Gastroesophageal sphincter (tissue), 3 donors: ENCODE data around the gene PLIN5.

ENCODE experiments used
- EP300 ChIP-seq: sonication (generic); formaldehyde crosslinking; IDR thresholded peaks from one replicate; pipeline ENCODE4 v1.6.1; 2017; ENCODE audit warnings: antibody characterized with exemption, mild to moderate bottlenecking
- POLR2A ChIP-seq, 2 donors: fragments of 450-650 bp; IDR thresholded peaks; one replicate each; pipeline ENCODE4 v1.6.1; 2017; ENCODE audit warnings: antibody characterized with exemption in 2 of 2, mild to moderate bottlenecking in 2 of 2, moderate library complexity in 1 of 2
- TF ChIP-seq, protein P1 (sequence below), 4 experiments: fragments of 200-600 bp in 2 of 4; fragments of 450-650 bp in 2 of 4; sonication (generic) in 1 of 4; IDR thresholded peaks; one replicate each; pipeline ENCODE4 v1.5.1; 2017 to 2019; ENCODE audit warnings: antibody characterized with exemption in 4 of 4, mild to moderate bottlenecking in 2 of 4, moderate library complexity in 2 of 4

DNA sequence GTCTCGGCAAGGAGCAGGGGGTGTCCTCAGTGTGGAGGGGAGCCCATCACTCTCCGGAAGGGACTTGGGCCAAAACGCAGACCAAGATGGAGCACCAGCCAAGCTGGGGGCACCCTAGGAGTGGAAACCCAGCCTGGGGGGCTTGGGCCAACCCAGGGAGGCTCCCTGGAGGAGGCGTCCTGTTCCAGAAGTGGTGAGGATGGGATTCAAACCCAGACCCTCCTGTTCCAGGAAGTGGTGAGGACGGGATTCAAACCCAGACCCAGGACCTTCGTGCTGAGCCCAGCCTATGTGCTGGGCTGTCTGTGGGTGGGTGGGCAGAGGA lies 15.9 kb downstream of the PLIN5 start:
- TF ChIP-seq, protein P1, sequence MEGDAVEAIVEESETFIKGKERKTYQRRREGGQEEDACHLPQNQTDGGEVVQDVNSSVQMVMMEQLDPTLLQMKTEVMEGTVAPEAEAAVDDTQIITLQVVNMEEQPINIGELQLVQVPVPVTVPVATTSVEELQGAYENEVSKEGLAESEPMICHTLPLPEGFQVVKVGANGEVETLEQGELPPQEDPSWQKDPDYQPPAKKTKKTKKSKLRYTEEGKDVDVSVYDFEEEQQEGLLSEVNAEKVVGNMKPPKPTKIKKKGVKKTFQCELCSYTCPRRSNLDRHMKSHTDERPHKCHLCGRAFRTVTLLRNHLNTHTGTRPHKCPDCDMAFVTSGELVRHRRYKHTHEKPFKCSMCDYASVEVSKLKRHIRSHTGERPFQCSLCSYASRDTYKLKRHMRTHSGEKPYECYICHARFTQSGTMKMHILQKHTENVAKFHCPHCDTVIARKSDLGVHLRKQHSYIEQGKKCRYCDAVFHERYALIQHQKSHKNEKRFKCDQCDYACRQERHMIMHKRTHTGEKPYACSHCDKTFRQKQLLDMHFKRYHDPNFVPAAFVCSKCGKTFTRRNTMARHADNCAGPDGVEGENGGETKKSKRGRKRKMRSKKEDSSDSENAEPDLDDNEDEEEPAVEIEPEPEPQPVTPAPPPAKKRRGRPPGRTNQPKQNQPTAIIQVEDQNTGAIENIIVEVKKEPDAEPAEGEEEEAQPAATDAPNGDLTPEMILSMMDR (IDR thresholded peaks at IDR 0.05): no peak
- TF ChIP-seq POLR2A (IDR thresholded peaks at IDR 0.05) (no peak), EP300 (no peak)
